HG02870 (cell line): ENCODE measurements around the gene CD96.
"Not testable (repeated sequence)": the region's sequence is repeated elsewhere in the genome, so short reads cannot be mapped to it uniquely, and the experiment has no call there.

ENCODE experiments used
- ATAC-seq: cut with Tn5 transposase; IDR thresholded peaks from one replicate; pipeline ENCODE4 v1.9.1; 2021; ENCODE audit warnings: mild to moderate bottlenecking, moderate library complexity; ENCODE audit not compliant: unreplicated experiment

CD96 gene

GRCh38 chr3:111548756-111549155, 6.8 kb downstream of the CD96 start:
- ATAC-seq = no peak

- ATAC-seq = not testable (repeated sequence)
These were observed 19.9 kb downstream of the CD96 start for GRCh38 chr3:111561902-111562301.

- no peak for ATAC-seq
These were observed 24.8 kb downstream of the CD96 start for GRCh38 chr3:111566844-111567243.

- no peak for ATAC-seq
These were observed 26.4 kb downstream of the CD96 start for GRCh38 chr3:111568355-111568754.

DNA sequence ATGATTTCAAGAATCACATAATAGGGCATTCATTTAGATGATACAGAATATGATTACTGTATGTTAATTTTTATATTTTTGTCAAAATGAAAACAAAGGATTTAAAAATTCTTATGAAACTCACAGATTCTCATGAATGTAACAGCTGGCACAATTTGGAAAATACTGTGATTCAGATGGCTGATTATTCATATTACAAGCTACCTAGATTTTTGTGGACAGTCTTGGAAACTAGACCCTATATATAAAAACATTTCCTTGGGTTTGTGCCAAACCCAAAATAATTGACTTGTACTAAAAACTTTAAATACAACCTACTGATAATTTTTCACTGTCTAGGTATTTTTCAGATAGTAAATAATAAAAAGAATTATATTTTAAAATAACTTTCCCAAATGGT, 26.9 kb downstream of the CD96 start:
- ATAC-seq = no peak

- no peak for ATAC-seq
These were observed 28.5 kb downstream of the CD96 start for GRCh38 chr3:111570404-111571030.

DNA sequence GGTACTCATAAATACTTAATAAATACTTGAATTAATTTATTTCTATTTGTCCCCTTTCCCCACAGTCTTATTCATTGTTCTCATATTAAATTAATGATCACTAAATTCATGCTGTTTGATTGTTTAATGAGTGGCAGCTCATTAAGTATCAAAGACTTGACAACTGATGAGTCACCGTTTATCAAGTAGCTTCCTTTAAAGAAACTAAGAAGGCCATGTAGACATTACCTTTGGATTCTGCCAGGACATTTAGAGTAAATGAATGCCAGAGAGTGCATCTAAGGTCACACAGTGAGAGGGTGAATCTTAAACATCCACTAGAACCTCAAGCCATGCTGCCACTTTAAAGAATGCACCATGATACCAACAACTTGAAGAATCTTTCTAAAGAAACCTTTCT, 29.3 kb downstream of the CD96 start:
- ATAC-seq = no peak

DNA sequence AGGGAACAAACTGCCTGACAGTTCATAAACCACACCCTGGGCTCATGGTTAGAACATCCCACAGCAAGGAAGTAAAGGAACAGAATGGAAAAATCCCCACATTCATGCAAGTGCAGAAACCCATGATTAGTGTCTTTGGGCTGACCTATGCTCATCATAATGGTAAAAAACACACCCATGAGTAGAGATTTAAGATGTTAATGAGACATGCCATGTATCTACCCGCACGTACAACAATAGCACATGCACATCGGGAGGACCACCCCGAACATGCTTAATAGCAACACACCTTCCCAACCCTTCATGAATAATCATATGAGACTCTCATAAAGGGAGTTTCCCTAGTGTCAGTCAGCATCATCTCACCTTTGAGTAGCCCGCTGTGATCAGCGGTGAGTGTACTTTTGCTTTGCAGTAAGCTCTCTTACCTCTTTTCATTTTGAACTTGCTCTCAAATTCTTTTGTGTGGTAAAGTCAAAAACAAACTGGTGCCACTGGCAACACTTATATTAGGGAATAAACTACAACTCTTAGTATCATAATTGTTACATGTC, 30.0 kb downstream of the CD96 start:
- no peak for ATAC-seq

- ATAC-seq = no peak
These were observed 35.1 kb downstream of the CD96 start for GRCh38 chr3:111577113-111577512.

GRCh38 chr3:111577798-111578685, 36.0 kb downstream of the CD96 start:
- peak; percentile 94 for ATAC-seq

- no peak for ATAC-seq
These were observed 36.9 kb downstream of the CD96 start for GRCh38 chr3:111578867-111579266.

GRCh38 chr3:111579495-111579894, 37.5 kb downstream of the CD96 start:
- ATAC-seq = no peak

DNA sequence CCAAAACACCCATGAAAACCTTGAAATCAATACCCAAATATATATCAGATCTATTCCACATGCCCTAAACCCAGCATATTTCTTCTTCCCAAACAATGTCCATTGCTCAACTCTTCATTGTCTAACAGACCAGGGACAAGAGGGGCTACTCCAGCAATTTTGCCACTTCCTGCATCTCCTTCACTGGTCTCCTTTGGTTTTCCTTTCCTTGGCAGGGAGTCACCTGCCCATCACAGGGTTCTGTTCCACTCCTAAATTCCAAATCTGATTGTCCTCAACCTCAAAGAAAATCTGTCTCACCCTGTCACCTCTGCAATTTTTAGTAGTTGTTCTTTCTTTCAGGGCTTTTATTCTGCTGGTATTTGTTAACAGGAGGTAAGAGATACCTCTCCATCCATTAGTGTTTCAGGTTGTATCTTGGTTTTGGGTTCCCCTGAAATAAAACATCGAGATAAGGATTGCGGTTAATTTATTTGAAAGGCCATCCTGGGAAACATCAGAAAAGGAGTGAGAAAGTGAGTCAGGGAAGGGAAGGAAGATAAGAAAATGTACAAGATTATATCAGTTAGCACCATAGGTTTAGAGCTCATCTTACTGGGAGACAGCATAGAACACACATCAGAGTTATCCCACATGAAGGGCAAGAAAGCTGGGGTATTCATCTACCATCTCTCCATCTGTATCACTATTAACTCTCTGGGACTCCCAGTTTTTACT, 39.6 kb downstream of the CD96 start:
- ATAC-seq = no peak

DNA sequence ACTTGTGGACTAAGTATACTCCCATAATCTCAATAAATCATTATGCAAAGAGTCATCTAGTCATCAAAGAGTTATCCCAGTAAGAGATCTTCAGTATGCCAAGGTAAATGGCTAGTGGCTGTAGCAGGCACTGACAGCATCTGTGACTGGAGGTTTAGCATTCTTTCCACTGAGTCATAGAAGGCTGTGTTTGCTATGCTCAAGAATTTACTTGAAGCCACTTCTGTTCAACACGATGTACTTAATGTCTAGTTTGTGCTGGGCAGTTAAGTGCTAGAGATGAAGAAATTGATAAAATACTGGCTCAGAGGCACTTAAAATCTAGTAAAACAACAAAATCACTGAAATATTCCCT, 40.1 kb downstream of the CD96 start:
- no peak for ATAC-seq

GRCh38 chr3:111584744-111585143, 42.7 kb downstream of the CD96 start:
- ATAC-seq = no peak

DNA sequence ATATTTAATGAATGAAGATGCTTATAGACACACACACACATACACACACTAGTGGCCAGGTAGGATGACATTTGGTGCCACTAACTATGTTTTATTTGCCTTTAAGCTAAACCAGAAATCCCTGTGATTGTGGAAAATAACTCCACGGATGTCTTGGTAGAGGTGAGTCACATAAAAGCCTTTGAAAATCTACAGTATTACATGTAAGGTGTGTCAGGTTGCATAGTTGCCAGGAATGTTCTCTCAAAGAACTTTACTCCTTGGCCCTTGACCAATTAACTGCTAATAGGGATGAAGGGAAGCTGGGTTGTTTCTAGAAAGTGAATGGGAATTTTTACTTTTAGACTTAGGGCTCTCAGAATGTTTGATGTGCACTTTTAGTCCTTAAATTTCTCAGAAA, 43.2 kb downstream of the CD96 start:
- ATAC-seq = no peak

- no peak for ATAC-seq
These were observed 46.5 kb downstream of the CD96 start for GRCh38 chr3:111588527-111588926.

- ATAC-seq = no peak
These were observed 47.5 kb downstream of the CD96 start for GRCh38 chr3:111589303-111590142.

- ATAC-seq = no peak
These were observed 48.1 kb downstream of the CD96 start for GRCh38 chr3:111590143-111590491.

DNA sequence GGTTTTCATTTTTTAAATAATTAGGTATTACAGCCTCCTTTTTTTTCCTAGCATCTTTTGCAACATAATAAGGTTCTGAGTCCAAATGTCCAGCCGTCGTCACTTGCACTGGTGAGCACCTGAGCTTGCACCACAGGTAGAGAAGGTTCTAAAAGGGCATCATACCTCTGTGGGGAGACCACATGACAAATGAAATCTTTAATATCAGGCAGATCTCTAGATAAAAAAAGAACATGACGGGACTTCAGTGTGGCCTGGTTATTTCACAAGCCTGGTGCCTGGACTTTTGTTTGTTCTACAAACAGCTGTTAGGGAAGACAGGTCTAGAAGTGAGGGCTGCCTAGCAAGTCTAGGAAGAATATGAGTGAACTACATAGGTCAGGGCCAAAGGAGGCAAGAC, 49.6 kb downstream of the CD96 start:
- ATAC-seq = no peak

DNA sequence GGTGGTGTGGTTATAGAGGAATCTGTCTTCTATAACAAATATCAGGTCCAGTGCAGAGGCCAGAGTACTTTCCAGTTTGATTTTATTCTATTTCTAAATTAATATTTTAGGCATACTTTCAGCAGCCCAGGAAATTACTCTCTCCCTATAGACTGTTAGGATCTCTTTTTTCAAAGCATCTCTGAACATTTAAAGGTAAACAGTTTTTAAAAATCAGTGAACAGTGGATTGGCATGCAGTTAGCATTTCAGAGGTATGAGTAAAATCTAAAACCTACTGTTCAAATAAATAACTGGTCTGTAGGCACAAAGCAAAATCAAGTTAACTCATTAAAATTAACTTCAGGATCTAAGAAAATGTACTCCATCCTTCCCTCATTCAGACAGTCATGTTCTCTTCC, 50.1 kb downstream of the CD96 start:
- no peak for ATAC-seq
